GM18858 (cell line): Measurements from ENCODE around the gene HPCA.

Source experiments
- ATAC-seq: cut with Tn5 transposase; IDR thresholded peaks from one replicate; pipeline ENCODE4 v1.9.1; 2021; ENCODE audit not compliant: unreplicated experiment

The HPCA gene

DNA sequence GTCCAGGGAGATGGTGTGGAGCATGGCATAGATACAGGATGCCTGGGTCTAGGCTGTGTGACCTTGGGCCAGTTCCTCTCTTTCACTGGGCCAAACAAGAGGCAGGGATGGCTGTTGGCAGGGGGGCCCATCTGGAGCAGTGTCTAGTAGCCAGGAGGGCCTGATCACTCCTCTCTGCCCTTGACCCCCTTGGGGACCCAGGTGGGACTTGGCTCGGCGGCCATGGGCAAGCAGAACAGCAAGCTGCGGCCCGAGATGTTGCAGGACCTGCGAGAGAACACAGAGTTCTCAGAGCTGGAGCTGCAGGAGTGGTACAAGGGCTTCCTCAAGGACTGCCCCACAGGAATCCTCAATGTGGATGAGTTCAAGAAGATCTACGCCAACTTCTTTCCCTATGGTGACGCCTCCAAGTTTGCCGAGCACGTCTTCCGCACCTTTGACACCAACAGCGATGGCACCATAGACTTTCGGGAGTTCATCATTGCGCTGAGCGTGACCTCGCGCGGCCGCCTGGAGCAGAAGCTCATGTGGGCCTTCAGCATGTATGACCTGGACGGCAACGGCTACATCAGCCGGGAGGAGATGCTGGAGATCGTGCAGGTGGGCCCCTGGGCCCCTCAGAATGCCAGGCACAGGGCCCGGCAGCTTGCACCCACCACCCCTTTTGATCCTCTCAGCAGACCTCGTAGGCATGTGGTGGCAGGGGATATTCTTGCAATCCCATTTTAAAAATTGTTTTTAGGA lies 2.6 kb downstream of the HPCA start:
- no peak for ATAC-seq

DNA sequence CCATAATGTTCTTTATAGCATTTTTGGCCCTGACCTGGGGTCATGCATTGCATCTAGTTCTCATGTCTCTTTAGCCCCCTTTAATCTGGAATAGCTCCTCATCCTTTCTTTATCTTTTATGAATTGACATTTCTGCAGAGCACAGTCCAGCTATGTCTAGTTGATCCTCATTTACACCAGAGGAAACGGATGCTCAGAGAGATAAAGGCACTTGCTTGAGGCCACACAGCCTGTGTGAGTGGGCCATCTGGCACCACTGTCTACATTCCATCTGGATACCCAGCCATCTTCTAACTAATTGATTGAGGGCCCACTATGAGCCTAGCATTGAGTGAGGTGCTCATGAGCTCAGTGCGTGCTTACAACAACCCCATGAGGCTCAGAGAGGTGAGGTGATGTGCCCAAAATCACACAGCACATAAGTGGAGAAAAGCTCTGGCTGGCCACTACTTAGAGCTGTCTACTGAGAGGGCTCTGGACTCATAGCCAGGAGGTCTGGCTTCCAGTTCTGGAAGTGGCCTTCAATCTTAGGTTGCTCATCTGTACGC lies 3.5 kb downstream of the HPCA start:
- ATAC-seq, result no peak

DNA sequence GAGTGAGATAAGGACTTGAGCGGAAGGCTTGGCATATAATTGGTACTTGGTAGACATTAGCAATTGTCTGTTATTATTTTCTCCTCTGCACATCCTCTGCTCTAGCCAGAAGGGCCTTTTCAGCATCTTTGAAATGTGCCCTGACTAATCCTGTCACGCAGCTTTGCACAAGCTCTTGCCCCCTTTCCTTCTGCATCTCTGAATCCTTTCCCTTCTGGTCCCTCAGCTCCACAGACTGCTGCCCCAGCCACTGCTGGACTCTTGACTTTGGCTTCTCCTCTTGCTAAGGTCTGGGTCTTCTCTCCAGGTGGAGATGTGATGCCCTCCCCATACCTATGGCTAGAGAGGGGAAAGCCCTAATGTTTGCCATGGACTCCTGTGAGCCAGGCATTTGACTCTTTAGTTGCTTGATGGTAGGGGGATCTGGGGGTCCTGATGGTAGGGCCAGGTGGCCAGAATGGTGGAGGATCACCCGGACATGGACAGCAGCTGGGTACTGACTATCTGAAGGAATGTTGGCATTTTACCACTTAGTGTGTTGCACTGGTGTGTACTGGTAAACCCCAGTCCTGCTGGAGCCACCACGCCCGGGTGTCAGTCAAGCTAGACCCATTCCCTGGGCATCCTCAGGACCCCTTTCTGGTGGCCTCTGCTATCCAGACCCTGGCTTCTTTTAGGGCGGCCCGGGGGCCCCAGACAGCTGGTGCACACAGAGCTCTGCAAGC lies 4.4 kb downstream of the HPCA start:
- no peak for ATAC-seq

DNA sequence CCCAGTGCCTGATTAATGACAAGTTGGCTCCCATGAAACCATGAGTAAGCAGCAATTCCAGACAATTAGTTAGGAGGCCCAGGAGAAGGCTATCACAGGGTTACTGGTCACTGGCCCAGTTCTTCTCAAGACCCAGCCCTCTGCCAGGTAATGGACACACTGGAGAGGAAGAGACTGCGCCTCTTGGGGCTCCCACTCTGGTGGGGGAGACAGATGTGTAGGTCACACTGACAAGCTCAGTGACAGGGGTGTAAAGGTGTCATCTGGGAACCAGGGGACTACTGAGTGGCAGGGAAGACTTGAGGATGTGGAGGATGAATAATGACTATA lies 4.9 kb downstream of the HPCA start:
- no peak for ATAC-seq

DNA sequence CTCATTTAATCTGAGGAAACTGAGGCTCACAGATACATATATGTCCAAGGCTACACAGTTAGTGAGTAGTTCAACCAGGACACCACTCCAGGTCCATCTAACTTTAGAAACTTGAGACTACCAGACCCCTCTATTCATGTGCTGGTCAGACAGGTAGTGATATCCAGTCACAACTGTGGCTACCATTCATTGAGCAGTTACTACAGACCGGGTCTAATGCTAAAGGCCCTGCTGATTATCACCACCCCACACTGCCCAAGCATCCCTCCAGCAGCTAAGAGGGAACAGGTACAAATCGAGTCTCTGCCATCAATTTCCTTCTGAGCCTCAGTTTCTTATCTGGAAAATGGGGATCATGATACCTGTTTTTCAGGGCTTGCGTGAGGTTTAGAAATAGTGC lies 5.3 kb downstream of the HPCA start:
- no peak for ATAC-seq

DNA sequence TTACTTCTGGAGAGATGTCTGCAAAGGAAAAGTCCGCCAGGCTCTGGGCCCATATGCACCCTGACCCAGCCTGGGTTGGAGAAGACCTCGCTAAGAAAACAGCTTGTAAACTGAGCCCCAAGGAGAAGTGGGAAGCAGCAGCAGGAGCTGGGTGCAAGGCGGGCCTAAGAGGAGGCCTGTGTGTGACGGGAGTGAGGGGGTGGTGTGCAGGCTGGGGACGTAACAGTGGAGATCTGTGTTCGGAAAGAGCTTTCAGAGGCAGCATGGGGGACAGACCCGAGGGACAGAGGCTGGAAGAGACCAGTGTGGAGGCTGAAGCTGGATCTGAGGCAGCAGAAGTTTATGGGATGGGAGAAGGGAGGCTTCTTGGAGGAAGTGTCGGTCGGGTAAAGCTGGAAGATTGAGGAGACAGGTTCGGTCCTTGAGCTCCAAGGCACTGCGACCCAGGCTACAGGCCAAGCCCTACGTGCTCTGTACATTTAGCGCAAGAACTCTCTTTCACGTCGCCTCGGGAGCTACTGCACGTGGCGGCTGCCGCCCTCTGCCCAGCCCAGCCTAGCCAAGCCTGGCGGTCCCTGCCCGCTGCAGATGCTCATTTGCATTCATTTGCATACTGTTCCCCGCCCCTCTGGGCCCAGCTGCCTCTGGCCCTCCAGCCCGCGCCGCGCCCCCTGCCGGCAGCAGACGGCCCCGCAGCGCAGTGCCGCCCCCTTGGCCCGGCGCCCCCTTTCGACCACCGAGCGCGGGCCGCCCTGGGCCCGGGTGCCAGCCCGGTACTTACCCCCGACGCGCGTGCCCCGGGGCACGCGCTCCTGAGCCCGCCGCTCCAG lies 6.3 kb downstream of the HPCA start:
- ATAC-seq, result no peak

DNA sequence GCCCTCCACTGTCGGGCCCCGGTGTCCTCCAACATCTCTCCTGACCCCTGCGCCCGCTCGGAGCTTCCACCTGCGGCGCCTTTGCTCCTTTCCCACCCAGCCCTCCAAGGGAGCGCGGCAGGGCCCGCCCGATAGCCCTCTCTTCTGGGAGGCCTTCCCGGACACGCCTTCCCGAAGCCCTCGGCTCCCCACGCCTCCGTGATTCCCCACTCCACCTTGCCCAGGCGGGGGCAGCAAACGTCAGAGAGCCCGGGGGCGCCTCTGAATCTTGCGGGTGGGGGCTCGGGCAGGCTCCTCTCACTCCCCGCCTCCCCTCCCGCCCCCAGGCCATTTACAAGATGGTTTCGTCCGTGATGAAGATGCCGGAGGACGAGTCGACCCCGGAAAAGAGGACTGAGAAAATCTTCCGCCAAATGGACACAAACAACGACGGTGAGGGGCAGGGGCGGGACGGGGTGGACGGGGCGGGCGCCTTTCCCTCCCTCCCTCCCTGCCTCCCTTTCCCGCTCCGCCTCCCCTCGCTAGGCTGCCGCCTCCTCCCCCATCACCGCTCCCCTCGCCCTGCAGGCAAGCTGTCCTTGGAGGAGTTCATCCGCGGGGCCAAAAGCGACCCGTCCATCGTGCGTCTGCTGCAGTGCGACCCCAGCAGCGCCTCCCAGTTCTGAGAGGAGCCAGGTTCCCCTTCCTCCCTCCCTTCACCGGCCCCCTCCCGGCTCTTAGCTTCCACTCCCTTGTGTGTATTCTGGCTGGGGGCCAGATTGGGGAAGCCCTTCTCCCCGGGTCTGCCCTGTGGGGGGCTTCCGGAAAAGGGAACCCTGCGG lies 7.1 kb downstream of the HPCA start:
- ATAC-seq, result no peak

DNA sequence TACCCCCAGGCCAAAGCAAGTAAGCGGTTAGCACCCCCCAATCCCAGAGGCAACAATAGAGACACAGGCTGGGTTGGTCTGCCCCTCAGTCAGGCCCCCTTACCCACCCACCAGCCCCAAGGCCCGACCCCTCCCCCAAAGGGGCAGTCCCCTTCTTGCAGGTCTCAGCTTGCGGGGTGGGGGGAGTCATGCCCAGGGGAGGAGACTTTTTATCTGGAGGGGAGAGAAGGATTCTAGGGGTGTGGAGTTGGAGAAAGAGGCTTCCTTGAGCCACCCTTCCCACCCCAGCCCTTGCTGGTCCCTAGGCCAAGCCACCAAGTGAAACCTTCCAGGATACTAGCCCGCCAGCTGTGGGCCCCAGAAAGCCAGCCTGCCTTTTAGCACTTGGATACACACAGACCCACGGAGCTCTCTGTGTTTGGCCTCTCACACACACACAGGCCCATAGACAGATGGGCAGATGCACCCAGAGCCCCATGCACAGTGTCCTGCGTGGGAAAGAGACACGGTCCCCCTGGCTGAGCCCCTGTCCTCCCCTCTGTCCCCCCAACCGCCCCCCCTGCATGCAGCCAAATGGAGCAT lies 7.8 kb downstream of the HPCA start:
- ATAC-seq, result no peak

DNA sequence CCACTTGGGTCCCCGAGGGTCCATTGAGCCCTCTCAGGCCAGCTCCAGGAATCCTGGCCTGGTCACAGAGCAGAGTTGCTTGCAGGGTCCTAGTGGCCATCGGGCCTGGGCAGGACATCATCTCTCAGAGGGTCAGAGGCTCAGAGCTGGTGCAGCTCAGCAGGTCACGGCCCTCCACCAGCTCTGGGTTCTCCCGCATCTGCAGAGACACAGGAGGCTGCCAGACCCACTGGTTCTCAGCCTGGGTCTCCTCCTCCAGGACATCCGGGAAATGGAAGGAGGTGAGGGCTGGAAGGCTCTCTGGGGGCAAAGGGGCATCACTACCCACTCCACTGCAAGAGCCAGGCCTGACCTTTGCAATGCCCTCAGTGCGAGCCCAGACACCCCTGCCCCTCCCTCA lies 8.4 kb downstream of the HPCA start:
- ATAC-seq, result no peak

DNA sequence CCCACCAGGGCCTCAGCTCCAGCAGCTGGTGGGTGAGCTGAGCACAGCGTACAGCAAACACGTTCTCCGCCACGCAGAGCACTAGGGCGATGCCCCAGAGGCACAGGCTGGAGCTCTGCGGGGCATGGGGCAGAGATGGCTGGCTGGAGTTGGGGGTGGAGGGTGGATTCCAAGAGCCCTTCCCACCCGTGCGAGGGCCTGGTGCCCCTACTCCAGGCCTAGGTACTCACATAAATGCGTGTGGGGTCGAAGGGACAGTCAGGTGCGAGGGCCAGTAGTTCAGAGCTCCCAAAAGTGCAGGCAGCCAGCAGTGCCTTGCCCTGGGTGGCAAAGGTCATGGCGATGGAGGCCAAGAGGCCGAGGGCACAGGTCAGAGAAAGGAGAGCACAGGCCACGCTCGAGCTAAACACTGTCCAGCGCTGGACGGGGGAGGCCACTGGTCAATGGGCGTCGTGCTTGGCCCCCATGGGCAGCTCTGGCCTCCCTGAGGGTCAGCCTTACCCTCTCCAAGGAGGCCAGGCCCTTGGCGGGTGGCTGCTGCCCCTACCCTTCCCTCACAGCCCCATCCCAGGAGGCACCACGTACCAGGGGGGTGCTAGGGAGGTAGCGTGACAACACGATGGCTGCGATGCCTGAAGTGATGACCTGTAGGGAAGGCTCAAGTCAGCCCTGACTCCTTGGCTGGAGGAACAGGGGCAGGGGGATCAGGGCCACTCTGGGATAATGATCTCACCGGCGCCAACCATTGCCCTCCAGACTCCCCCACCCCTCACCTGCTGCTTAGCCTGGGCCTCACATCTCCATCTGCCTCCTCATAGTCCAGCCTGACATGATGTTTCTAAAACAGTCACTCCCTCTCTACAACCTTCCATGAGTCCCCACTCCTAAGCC lies 9.3 kb downstream of the HPCA start:
- no peak for ATAC-seq

DNA sequence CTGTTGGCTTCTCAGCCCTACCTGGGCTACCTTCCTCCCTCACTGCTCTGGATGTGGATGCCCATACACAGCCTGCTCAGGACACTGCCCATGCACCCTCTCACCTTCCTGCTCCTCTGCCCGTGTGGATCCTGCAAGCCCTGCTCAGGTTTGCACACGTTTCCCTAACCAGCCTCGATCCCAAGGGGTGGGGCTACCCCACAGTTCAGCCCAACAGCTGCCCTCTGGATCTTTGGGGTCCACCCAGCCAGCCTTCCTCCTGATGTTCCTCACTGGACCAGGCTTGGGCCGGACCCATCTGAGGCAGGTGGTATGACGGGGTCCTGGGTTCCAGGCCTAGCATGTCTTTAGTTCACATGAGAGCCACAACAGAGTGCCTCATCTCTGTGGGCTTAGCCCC lies 10.2 kb downstream of the HPCA start:
- ATAC-seq, result no peak

DNA sequence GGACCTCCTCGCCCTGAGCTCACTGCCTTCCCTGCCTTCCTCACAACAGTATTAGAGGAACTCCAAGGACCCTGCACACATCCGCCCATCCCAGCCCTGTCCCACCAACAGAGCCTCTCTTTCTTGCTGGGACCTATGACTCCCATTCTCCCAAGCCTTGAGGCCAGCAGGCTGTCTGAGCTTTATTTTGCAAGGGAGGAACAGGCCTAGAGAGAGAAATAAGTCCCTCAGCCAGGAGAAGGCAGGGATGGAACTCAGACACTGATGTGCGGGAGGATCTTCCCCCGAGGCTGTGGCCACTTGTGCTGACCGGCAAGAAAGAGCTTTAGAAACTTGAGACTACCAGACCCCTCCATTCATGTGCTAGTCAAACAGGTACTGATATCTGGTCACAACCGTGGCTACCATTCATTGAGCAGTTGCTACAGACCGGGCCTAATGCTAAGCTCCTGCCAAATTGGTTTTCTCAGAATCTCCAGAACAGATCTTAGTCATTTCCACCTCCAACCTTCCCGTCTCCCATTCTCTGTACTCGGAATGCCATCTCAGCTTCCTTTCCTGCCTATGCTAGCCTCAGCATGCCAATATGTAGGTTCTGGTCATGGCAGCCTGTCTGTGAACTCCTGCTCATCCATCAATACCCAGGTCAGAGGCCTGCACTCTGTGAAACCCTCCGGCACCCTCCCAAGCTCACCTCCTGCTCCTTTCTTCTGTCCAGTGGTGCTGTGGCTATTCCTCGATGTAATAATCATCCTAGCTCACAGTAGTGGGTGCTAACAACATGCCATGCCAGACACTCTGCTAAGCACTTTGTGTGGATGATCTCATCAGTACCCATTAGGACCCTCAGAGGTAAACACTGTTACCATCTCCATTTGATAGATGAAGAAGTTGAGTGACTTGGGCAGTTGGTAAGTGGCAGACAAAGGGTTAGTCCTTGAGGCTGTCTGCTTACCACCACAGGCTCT lies 11.1 kb downstream of the HPCA start:
- no peak for ATAC-seq

DNA sequence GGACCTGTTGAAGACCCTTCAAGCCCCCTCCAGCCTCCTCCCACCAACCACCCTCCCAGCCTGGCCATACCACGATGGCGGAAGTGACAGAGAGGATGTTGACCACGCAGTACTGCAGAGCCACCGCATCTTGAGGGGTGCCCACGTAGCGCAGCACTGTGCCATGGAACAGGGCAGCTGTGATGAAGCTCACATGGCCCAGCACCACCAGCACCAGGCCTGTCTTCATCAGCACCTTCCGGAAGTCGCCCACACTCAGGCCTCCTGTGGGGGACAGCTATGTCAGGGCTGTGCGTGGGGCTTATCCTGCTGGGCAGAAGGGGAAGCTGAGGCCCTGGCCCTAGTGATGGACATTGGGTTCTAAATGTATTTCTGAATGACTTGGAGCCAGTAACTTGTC lies 11.8 kb downstream of the HPCA start:
- no peak for ATAC-seq

DNA sequence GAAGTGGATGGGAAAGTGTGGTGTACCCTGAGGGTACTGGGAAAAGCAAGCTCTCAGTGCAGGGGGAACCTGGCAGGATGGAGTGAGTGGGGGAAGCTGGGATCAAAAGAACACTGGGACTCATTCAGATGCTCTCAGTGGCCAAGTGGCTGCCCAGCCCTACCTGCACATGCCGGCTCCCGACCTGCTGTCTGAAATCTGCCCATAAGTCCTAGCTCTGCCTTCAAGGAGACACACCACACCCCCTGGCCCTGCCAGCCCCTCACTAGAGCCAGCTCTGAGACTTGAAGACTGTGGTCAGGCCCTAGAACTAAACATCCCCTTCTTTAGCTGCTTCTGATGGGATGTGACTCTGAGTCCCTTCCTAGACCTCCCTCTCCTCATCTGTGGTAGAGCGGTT lies 12.7 kb downstream of the HPCA start:
- ATAC-seq, result no peak

DNA sequence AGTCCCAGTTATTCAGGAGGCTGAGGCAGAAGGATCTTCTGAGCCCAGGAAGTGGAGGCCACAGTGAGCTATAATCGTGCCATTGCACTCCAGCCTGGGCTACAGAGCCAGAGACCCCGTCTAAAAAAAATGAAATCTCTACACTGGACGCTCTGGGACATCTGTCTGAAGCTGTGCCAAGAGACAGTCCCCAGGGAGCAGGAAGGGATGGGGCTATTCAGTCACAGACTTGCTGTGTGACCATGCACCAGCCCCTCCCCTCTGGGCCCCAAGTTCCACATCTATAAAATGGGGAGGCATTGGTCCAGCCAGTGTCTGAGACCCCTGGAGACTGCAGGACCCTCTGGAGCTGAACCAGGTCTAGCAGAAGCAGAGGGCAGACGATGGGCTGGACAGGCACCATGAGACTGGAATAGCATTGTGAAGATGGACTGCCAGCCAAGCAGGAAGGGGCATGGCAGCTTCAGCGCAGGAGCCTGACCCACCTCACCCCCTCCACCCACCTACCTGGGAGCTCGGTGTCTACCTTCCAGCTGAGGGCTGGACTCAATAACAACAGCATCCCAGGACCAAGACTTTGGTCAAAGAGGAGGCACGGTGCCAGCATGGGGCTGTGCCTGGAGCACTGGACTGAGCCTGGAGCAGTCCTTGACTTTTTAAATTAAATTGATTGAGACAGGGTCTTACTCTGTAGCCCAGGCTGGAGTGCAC lies 13.4 kb downstream of the HPCA start:
- no peak for ATAC-seq

DNA sequence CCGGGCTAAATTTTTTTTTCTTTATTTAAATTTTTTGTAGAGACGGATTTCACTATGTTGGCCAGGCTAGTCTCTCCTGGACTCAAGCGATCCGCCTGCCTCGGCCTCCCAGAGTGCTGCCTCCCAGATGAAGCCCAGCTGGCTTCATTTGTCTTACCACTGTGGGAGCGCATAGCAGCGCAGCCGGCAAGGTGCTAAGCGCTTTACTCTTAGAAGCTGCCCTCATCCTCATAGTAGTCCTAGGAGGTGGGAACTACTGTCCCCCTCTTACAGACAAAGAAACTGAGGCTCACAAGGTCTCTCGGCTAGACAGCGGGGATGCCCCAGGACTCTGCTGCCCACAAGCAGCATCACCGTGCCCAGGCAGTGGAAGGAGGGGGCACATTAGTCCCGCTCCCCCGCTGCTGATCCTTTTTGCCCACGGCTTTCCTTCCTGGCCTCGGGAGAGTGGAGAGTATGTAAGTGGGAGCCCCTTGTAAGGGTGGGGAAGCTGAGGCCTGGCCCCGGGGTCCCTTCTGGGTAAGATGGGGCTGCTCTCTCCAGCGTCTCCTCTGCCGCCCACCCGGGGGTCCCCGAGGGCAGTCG lies 14.2 kb downstream of the HPCA start:
- ATAC-seq, result no peak
